Thoracic aorta (tissue), 2 donors: Measurements from ENCODE around the gene THADA. TPM values are rescaled to one million over a fixed set of nuclear protein-coding genes. Genes with fewer than 3 reads are reported as not detected.

ENCODE experiments used
- ATAC-seq: fragments of 150-250 bp; one replicate; pipeline ENCODE4 v1.8.0; 2017; ENCODE audit warnings: low read depth; ENCODE audit not compliant: insufficient number of reproducible peaks, low FRiP score
- DNase-seq: peaks from one replicate; pipeline ENCODE4 v3.0.0-alpha.2; 2020; ENCODE audit warnings: low spot score
- H3K27ac ChIP-seq, 2 donors: fragments of 200-600 bp; sonication (generic); 1 replicate in 1 of 2; 2 replicates in 1 of 2; pipeline ENCODE4 v1.5.1; 2016; ENCODE audit warnings: mild to moderate bottlenecking in 2 of 2, moderate library complexity in 2 of 2
- H3K27me3 ChIP-seq: fragments of 200-600 bp; sonication (generic); replicated peaks from 2 replicates; pipeline ENCODE4 v1.6.0; 2016; ENCODE audit warnings: mild to moderate bottlenecking; ENCODE audit not compliant: insufficient read depth
- H3K36me3 ChIP-seq: fragments of 200-600 bp; sonication (generic); one replicate; pipeline ENCODE4 v1.5.1; 2016
- H3K4me1 ChIP-seq, 2 donors: fragments of 200-600 bp; sonication (generic); 1 replicate in 1 of 2; 2 replicates in 1 of 2; pipeline versions ENCODE4 v1.5.1 to v1.6.0; 2016; ENCODE audit warnings: low read depth in 2 of 2, mild to moderate bottlenecking in 1 of 2; ENCODE audit not compliant: control insufficient read depth in 1 of 2
- H3K4me3 ChIP-seq: fragments of 200-600 bp; sonication (generic); 2 replicates; pipeline ENCODE4 v1.5.1; 2016; ENCODE audit warnings: mild to moderate bottlenecking
- H3K9me3 ChIP-seq: fragments of 200-600 bp; sonication (generic); 2 replicates; pipeline ENCODE4 v1.5.1; 2016
- CTCF ChIP-seq: fragments of 200-600 bp; sonication (generic); IDR thresholded peaks from one replicate; pipeline ENCODE4 v1.5.1; 2019; ENCODE audit warnings: antibody characterized with exemption
- total RNA-seq, 2 donors: library from RNA; depleted of rRNA; stranded (reverse); fragments of >200 nt; gene quantifications; one replicate each; pipeline versions ENCODE4 v1.1.0 to v1.2.3, GENCODE V29; 2016

The THADA gene
- total RNA-seq, 2 donors from 2014 or later = 33.3 to 46.6 TPM

- H3K4me1 ChIP-seq = peaks cover 16 to 21% of the 10 kb centered on the region in 2 donors
- no peak overlapping the region for H3K27ac ChIP-seq
- no peak for DNase-seq
- H3K36me3 ChIP-seq = no peaks in the 10 kb centered on the region
- H3K4me3 ChIP-seq = no peak overlapping the region
- no peak for ATAC-seq
- H3K27me3 ChIP-seq = no peaks in the 10 kb centered on the region
- H3K9me3 ChIP-seq = no peaks in the 10 kb centered on the region
- no peak for TF ChIP-seq CTCF
Observed at GRCh38 chr2:43384143-43384542, 211.7 kb downstream of the THADA start.

GRCh38 chr2:43383533-43383932 lies 212.3 kb downstream of the THADA start:
- Histone ChIP-seq H3K27me3 (no peaks in the 10 kb centered on the region), H3K4me3 (no peak overlapping the region), H3K4me1 (peaks cover 16 to 17% of the 10 kb centered on the region in 2 donors), H3K27ac (no peak overlapping the region), H3K36me3 (no peaks in the 10 kb centered on the region), H3K9me3 (no peaks in the 10 kb centered on the region)
- no peak for ATAC-seq
- no peak for DNase-seq
- TF ChIP-seq CTCF = no peak

GRCh38 chr2:43379494-43379893 lies 216.3 kb downstream of the THADA start:
- no peak for DNase-seq
- no peak for ATAC-seq
- Histone ChIP-seq H3K27ac (no peak overlapping the region), H3K36me3 (no peaks in the 10 kb centered on the region), H3K4me1 (peaks cover 0 to 12% of the 10 kb centered on the region in 2 donors), H3K4me3 (no peak overlapping the region), H3K27me3 (no peaks in the 10 kb centered on the region), H3K9me3 (no peaks in the 10 kb centered on the region)
- TF ChIP-seq CTCF = no peak

- no peak overlapping the region for H3K4me3 ChIP-seq
- no peak overlapping the region for H3K27ac ChIP-seq
- H3K9me3 ChIP-seq = no peaks in the 10 kb centered on the region
- peaks cover 0 to 20% of the 10 kb centered on the region in 2 donors for H3K4me1 ChIP-seq
- no peaks in the 10 kb centered on the region for H3K27me3 ChIP-seq
- TF ChIP-seq CTCF = no peak
- H3K36me3 ChIP-seq = no peaks in the 10 kb centered on the region
- ATAC-seq (no peak), DNase-seq (no peak)
Observed at GRCh38 chr2:43377327-43377726, 218.5 kb downstream of the THADA start.

- no peak overlapping the region for H3K27ac ChIP-seq
- TF ChIP-seq CTCF = no peak
- no peaks in the 10 kb centered on the region for H3K27me3 ChIP-seq
- DNase-seq (no peak), ATAC-seq (no peak)
- no peaks in the 10 kb centered on the region for H3K36me3 ChIP-seq
- H3K4me3 ChIP-seq = no peak overlapping the region
- peaks cover 1 to 26% of the 10 kb centered on the region in 2 donors for H3K4me1 ChIP-seq
- no peaks in the 10 kb centered on the region for H3K9me3 ChIP-seq
Observed at GRCh38 chr2:43376523-43377198, 219.2 kb downstream of the THADA start.
